SK-N-SH treated with all-trans-retinoic acid at 6 μM for 48 hours (cell line): ENCODE data around the gene DPPA4.

Source experiments
- ATAC-seq: fragments of 200-7000 bp; cut with Tn5 transposase; 3 replicates; pipeline ENCODE4 v1.9.1; 2020; ENCODE audit warnings: mild to moderate bottlenecking, moderate library complexity
- ARNTL ChIP-seq: fragments of 450-650 bp; formaldehyde crosslinking; IDR thresholded peaks from 2 replicates; pipeline ENCODE4 v1.5.0; 2020; ENCODE audit warnings: low read depth, mild to moderate bottlenecking, moderate library complexity, borderline replicate concordance
- CSDC2 ChIP-seq: fragments of 250-450 bp; sonication (Bioruptor Pico); IDR thresholded peaks from 2 replicates; pipeline ENCODE4 v1.5.0; 2020; ENCODE audit warnings: mild to moderate bottlenecking, moderate library complexity
- ESRRG ChIP-seq: fragments of 250-450 bp; sonication (Bioruptor Pico); IDR thresholded peaks from 2 replicates; pipeline ENCODE4 v1.6.1; 2021; ENCODE audit warnings: mild to moderate bottlenecking
- GLIS3 ChIP-seq: fragments of 250-450 bp; sonication (Bioruptor Pico); IDR thresholded peaks from 2 replicates; pipeline ENCODE4 v1.5.0; 2020; ENCODE audit warnings: mild to moderate bottlenecking, moderate library complexity
- ISL1 ChIP-seq: fragments of 250-450 bp; sonication (Bioruptor Pico); IDR thresholded peaks from 2 replicates; pipeline ENCODE4 v2.1.2; 2022; ENCODE audit warnings: mild to moderate bottlenecking, moderate library complexity
- OSR1 ChIP-seq: fragments of 250-450 bp; sonication (Bioruptor Pico); IDR thresholded peaks from 2 replicates; pipeline ENCODE4 v1.8.0; 2022; ENCODE audit warnings: moderate library complexity, mild to moderate bottlenecking, inconsistent platforms
- PPARA ChIP-seq: fragments of 250-450 bp; sonication (Bioruptor Pico); IDR thresholded peaks from 2 replicates; pipeline ENCODE4 v1.5.0; 2020; ENCODE audit warnings: mild to moderate bottlenecking, borderline replicate concordance
- RARB ChIP-seq: fragments of 250-450 bp; sonication (Bioruptor Pico); IDR thresholded peaks from 2 replicates; pipeline ENCODE4 v1.8.0; 2021; ENCODE audit warnings: mild to moderate bottlenecking, moderate library complexity
- SNAI2 ChIP-seq: fragments of 250-450 bp; sonication (Bioruptor Pico); IDR thresholded peaks from 2 replicates; pipeline ENCODE4 v1.5.0; 2020; ENCODE audit warnings: mild to moderate bottlenecking, moderate library complexity
- TCF4 ChIP-seq: fragments of 250-450 bp; sonication (Bioruptor Pico); IDR thresholded peaks from 2 replicates; pipeline ENCODE4 v1.8.0; 2021; ENCODE audit warnings: mild to moderate bottlenecking, moderate library complexity, borderline replicate concordance
- TOX ChIP-seq: fragments of 250-450 bp; sonication (Bioruptor Pico); IDR thresholded peaks from 2 replicates; pipeline ENCODE4 v1.8.0; 2021; ENCODE audit warnings: mild to moderate bottlenecking, moderate library complexity, borderline replicate concordance
- ZC3H10 ChIP-seq: fragments of 250-450 bp; sonication (Bioruptor Pico); IDR thresholded peaks from 2 replicates; pipeline ENCODE4 v1.5.1; 2021; ENCODE audit warnings: mild to moderate bottlenecking, moderate library complexity
- ZFP30 ChIP-seq: fragments of 450-650 bp; formaldehyde crosslinking; IDR thresholded peaks from 2 replicates; pipeline ENCODE4 v1.5.0; 2022; ENCODE audit warnings: mild to moderate bottlenecking, moderate library complexity
- ZNF565 ChIP-seq: fragments of 450-650 bp; formaldehyde crosslinking; conservative IDR thresholded peaks from 2 replicates; pipeline ENCODE4 v1.5.0; 2020; ENCODE audit warnings: low read depth, mild to moderate bottlenecking, moderate library complexity
- ZNF8 ChIP-seq: fragments of 450-650 bp; formaldehyde crosslinking; IDR thresholded peaks from 2 replicates; pipeline ENCODE4 v1.5.0; 2020; ENCODE audit warnings: mild to moderate bottlenecking, moderate library complexity
- TF ChIP-seq, protein P1 (sequence below): fragments of 250-450 bp; sonication (Bioruptor Pico); IDR thresholded peaks from 2 replicates; pipeline ENCODE4 v1.8.0; 2020; ENCODE audit warnings: mild to moderate bottlenecking, moderate library complexity, borderline replicate concordance
- TF ChIP-seq, protein P2 (sequence below): fragments of 250-450 bp; sonication (Bioruptor Pico); IDR thresholded peaks from 2 replicates; pipeline ENCODE4 v1.5.1; 2020; ENCODE audit warnings: low read depth, mild to moderate bottlenecking, moderate library complexity
- TF ChIP-seq, protein P3 (sequence below): fragments of 250-450 bp; sonication (Bioruptor Pico); IDR thresholded peaks from 2 replicates; pipeline ENCODE4 v1.5.0; 2020; ENCODE audit warnings: mild to moderate bottlenecking, moderate library complexity
- TF ChIP-seq, protein P4 (sequence below): fragments of 250-450 bp; sonication (Bioruptor Pico); IDR thresholded peaks from 2 replicates; pipeline ENCODE4 v1.8.0; 2021; ENCODE audit warnings: low read depth, mild to moderate bottlenecking, moderate library complexity, borderline replicate concordance
- TF ChIP-seq, protein P5 (sequence below): fragments of 250-450 bp; sonication (Bioruptor Pico); IDR thresholded peaks from 2 replicates; pipeline ENCODE4 v1.5.1; 2021; ENCODE audit warnings: mild to moderate bottlenecking, moderate library complexity

The DPPA4 gene

GRCh38 chr3:109346099-109346498 is 8.8 kb upstream of the DPPA4 start:
- no peak for TF ChIP-seq PPARA (CRISPR knock-in tag)
- TF ChIP-seq, protein P1, sequence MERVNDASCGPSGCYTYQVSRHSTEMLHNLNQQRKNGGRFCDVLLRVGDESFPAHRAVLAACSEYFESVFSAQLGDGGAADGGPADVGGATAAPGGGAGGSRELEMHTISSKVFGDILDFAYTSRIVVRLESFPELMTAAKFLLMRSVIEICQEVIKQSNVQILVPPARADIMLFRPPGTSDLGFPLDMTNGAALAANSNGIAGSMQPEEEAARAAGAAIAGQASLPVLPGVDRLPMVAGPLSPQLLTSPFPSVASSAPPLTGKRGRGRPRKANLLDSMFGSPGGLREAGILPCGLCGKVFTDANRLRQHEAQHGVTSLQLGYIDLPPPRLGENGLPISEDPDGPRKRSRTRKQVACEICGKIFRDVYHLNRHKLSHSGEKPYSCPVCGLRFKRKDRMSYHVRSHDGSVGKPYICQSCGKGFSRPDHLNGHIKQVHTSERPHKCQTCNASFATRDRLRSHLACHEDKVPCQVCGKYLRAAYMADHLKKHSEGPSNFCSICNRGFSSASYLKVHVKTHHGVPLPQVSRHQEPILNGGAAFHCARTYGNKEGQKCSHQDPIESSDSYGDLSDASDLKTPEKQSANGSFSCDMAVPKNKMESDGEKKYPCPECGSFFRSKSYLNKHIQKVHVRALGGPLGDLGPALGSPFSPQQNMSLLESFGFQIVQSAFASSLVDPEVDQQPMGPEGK (CRISPR knock-in tag) = no peak
- no peak for TF ChIP-seq ZFP30 (CRISPR knock-in tag)
- TF ChIP-seq, protein P2, sequence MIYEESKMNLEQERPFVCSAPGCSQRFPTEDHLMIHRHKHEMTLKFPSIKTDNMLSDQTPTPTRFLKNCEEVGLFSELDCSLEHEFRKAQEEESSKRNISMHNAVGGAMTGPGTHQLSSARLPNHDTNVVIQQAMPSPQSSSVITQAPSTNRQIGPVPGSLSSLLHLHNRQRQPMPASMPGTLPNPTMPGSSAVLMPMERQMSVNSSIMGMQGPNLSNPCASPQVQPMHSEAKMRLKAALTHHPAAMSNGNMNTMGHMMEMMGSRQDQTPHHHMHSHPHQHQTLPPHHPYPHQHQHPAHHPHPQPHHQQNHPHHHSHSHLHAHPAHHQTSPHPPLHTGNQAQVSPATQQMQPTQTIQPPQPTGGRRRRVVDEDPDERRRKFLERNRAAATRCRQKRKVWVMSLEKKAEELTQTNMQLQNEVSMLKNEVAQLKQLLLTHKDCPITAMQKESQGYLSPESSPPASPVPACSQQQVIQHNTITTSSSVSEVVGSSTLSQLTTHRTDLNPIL (CRISPR knock-in tag) = no peak
- no peak for TF ChIP-seq ZC3H10 (CRISPR knock-in tag)
- TF ChIP-seq CSDC2 (CRISPR knock-in tag) = no peak
- TF ChIP-seq, protein P3, sequence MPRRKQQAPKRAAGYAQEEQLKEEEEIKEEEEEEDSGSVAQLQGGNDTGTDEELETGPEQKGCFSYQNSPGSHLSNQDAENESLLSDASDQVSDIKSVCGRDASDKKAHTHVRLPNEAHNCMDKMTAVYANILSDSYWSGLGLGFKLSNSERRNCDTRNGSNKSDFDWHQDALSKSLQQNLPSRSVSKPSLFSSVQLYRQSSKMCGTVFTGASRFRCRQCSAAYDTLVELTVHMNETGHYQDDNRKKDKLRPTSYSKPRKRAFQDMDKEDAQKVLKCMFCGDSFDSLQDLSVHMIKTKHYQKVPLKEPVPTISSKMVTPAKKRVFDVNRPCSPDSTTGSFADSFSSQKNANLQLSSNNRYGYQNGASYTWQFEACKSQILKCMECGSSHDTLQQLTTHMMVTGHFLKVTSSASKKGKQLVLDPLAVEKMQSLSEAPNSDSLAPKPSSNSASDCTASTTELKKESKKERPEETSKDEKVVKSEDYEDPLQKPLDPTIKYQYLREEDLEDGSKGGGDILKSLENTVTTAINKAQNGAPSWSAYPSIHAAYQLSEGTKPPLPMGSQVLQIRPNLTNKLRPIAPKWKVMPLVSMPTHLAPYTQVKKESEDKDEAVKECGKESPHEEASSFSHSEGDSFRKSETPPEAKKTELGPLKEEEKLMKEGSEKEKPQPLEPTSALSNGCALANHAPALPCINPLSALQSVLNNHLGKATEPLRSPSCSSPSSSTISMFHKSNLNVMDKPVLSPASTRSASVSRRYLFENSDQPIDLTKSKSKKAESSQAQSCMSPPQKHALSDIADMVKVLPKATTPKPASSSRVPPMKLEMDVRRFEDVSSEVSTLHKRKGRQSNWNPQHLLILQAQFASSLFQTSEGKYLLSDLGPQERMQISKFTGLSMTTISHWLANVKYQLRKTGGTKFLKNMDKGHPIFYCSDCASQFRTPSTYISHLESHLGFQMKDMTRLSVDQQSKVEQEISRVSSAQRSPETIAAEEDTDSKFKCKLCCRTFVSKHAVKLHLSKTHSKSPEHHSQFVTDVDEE = no peak
- TF ChIP-seq, protein P4, sequence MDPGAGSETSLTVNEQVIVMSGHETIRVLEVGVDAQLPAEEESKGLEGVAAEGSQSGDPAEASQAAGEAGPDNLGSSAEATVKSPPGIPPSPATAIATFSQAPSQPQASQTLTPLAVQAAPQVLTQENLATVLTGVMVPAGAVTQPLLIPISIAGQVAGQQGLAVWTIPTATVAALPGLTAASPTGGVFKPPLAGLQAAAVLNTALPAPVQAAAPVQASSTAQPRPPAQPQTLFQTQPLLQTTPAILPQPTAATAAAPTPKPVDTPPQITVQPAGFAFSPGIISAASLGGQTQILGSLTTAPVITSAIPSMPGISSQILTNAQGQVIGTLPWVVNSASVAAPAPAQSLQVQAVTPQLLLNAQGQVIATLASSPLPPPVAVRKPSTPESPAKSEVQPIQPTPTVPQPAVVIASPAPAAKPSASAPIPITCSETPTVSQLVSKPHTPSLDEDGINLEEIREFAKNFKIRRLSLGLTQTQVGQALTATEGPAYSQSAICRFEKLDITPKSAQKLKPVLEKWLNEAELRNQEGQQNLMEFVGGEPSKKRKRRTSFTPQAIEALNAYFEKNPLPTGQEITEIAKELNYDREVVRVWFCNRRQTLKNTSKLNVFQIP = no peak
- no peak for TF ChIP-seq ISL1
- TF ChIP-seq TOX = no peak
- TF ChIP-seq ZNF8 = no peak
- no peak for TF ChIP-seq SNAI2
- TF ChIP-seq GLIS3 (CRISPR knock-in tag) = no peak
- TF ChIP-seq ESRRG (CRISPR knock-in tag) = no peak
- no peak for TF ChIP-seq OSR1 (CRISPR knock-in tag)
- no peak for TF ChIP-seq ZNF565 (CRISPR knock-in tag)
- TF ChIP-seq ARNTL (CRISPR knock-in tag) = no peak
- TF ChIP-seq RARB = no peak
- no peak for ATAC-seq

- no peak for ATAC-seq
Observed at GRCh38 chr3:109339714-109340648, 2.6 kb upstream of the DPPA4 start.

More at GRCh38 chr3:109339714-109340648, 2.6 kb upstream of the DPPA4 start:
- TF ChIP-seq ARNTL (CRISPR knock-in tag) = no peak
- no peak for TF ChIP-seq TOX
- no peak for TF ChIP-seq TCF4 (CRISPR knock-in tag)
- TF ChIP-seq, protein P2 (CRISPR knock-in tag) = no peak
- TF ChIP-seq ZFP30 (CRISPR knock-in tag) = no peak
- TF ChIP-seq, protein P5, sequence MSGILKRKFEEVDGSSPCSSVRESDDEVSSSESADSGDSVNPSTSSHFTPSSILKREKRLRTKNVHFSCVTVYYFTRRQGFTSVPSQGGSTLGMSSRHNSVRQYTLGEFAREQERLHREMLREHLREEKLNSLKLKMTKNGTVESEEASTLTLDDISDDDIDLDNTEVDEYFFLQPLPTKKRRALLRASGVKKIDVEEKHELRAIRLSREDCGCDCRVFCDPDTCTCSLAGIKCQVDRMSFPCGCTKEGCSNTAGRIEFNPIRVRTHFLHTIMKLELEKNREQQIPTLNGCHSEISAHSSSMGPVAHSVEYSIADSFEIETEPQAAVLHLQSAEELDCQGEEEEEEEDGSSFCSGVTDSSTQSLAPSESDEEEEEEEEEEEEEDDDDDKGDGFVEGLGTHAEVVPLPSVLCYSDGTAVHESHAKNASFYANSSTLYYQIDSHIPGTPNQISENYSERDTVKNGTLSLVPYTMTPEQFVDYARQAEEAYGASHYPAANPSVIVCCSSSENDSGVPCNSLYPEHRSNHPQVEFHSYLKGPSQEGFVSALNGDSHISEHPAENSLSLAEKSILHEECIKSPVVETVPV (CRISPR knock-in tag) = no peak
- no peak for TF ChIP-seq GLIS3 (CRISPR knock-in tag)
